Activated CD4-positive, alpha-beta T cell treated with anti-CD3 and anti-CD28 coated beads, Interleukin-2, amount 10 ng/mL, durations not matched to agents 7 days and 5 days (primary cell): ENCODE results near the gene TGFB3. TPM values are rescaled to one million over a fixed set of nuclear protein-coding genes. Genes with fewer than 3 reads are reported as not detected.
A peak's percentile ranks its signal among the peaks of the same experiment; 100 is the strongest.

Experiments used
- CTCF ChIA-PET: fragments of 350-600 bp; sonication (Branson Sonifier 250); formaldehyde crosslinking; loops from one replicate; lab custom pipeline; 2021; ENCODE audit warnings: antibody characterized with exemption; lab: Charles Lee
- POLR2A ChIA-PET: fragments of 350-600 bp; sonication (Branson Sonifier 250); formaldehyde crosslinking; loops from one replicate; lab custom pipeline; 2021; ENCODE audit warnings: antibody characterized with exemption; lab: Charles Lee
- DNase-seq: peaks from one replicate; pipeline ENCODE4 v3.0.0-alpha.2; 2020
- H3K27ac Mint-ChIP-seq: one replicate; pipeline ENCODE4 v1.8.0; 2021; ENCODE audit warnings: mild to moderate bottlenecking, moderate library complexity, mixed read lengths
- H3K27me3 Mint-ChIP-seq: one replicate; pipeline ENCODE4 v1.8.0; 2021; ENCODE audit warnings: mixed read lengths
- H3K36me3 Mint-ChIP-seq: one replicate; pipeline ENCODE4 v1.8.0; 2021; ENCODE audit warnings: low read depth, mixed read lengths
- H3K4me1 Mint-ChIP-seq: one replicate; pipeline ENCODE4 v1.8.0; 2021; ENCODE audit warnings: mixed read lengths
- H3K4me3 Mint-ChIP-seq: one replicate; pipeline ENCODE4 v1.8.0; 2021; ENCODE audit warnings: mild to moderate bottlenecking, moderate library complexity, mixed read lengths
- H3K9me3 Mint-ChIP-seq: one replicate; pipeline ENCODE4 v1.8.0; 2021; ENCODE audit warnings: mixed read lengths
- total RNA-seq, 2 experiments: library from RNA; stranded (reverse); gene quantifications; one replicate each; pipeline ENCODE4 v1.2.3, GENCODE V29; 2021

Gene TGFB3
- total RNA-seq, 2 experiments from 2014 or later, result 1.5 to 1.9 TPM

DNA sequence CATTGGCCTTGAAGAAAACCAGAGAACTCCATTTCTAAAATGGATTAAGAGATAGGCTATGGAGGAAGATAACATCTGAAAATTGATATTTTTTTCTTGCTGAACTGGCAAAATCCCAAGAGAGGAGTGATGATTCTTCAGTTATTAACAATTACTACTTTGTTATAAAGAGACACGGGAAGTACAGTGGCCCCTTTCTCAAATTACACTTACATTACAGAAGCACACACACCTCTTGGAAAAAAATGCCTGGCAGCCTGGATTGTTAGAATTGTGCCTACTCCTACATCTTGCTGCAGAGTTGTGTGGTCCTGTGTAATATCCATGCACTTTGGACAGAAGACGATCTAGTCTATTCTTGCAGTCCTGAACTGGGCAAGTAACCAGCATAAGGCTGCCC, 71.7 kb downstream of the TGFB3 start:
- H3K4me3 Mint-ChIP-seq, result no peak overlapping the region
- H3K9me3 Mint-ChIP-seq, result no peaks in the 10 kb centered on the region
- no peaks in the 10 kb centered on the region for H3K4me1 Mint-ChIP-seq
- no peaks in the 10 kb centered on the region for H3K36me3 Mint-ChIP-seq
- H3K27ac Mint-ChIP-seq, result no peak overlapping the region
- CTCF ChIA-PET, result no interaction called here
- POLR2A ChIA-PET, result no interaction called here
- DNase-seq, result no peak
- no peaks in the 10 kb centered on the region for H3K27me3 Mint-ChIP-seq

- H3K36me3 Mint-ChIP-seq, result no peaks in the 10 kb centered on the region
- H3K27me3 Mint-ChIP-seq, result no peaks in the 10 kb centered on the region
- no peak overlapping the region for H3K4me3 Mint-ChIP-seq
- ChIA-PET POLR2A (no interaction called here), CTCF (no interaction called here)
- no peaks in the 10 kb centered on the region for H3K4me1 Mint-ChIP-seq
- no peaks in the 10 kb centered on the region for H3K9me3 Mint-ChIP-seq
- H3K27ac Mint-ChIP-seq, result peak overlapping the region; percentile 22
- no peak for DNase-seq
Observed at GRCh38 chr14:75909630-75910029, 72.2 kb downstream of the TGFB3 start.

Other genes with a start within 250 kb of the TGFB3 start
- 1 to 10 TPM; 4.5 TPM for gene IFT43, start 3.8 kb upstream of the TGFB3 start, total RNA-seq
- gene GPATCH2L, start 169.9 kb upstream of the TGFB3 start, total RNA-seq, result 10 to 100 TPM; 41.8 to 51.9 TPM